Fibroblast of skin of right biceps (primary cell): ENCODE results near the gene PRKG1.

Experiments
- DNase-seq: peaks from one replicate; pipeline ENCODE4 v3.0.0-alpha.2; 2013

Gene PRKG1

DNA sequence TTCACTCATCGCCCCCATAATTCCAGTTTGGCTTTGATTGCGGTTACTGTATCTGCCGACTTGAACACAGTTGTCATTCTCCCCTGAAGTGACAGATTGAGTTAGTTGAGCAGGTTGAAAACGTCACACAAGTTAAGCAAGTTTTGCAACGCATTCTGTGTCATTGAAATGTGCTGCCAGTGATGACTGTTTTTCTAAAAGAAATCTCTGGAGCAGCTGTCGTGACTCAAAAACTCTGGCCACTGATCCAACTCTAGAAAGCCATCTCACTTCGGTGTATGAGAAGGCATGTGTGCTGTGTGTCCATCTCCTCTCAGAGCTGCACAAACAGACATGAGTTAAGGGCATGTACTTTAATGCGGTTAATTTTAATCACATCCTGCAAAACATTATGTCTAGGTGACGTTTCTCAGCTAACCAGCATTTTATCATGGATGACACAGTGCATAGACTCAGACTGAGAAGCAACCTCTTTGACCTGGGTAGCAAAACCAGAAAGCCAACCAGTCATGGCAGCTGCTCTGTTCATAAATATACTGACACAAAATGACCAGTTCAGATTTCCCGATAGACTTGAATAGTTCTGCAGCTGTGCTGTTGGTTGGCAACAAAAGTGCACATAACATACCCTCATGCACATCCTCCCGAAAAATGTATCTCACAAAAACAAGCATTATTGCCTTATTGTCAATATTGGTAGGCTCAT is 555.8 kb downstream of the PRKG1 start:
- peak; percentile 82 for DNase-seq

DNA sequence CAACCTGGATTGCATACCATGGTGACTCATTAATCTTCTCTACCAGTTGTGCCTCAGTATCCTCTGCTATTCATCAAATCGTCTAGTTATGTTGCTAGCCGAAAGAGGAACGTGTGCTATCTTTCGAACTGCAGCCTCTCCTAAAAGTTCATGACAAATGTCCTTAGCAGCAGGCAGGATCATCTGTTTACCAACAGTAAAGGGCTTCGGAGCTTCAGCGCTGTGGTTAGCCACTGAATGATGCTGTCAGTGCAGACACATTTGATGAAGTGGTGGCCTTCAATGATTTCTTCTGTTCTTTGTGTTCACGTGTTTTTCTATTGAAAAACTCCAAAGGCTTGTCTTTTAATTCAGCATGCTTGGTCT is 556.3 kb downstream of the PRKG1 start:
- no peak for DNase-seq

DNA sequence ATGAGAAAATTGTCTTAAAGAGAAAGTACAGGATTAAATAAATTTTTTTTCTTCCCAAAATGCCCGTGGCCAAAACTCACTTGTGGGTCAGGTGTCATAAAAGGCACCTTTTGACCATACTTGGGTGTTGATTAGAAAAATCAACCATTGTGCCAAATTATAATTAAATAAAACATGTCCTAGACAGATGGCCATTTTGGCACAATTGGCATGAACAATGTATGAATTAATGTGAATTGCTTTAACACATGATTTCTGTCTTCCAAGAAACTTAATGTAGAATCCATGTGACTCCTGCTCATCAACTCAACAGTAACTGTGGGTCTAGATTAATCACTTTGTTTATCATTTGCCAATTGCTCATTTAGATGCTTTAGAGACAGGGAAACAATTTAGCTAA is 561.1 kb downstream of the PRKG1 start:
- DNase-seq = no peak

DNA sequence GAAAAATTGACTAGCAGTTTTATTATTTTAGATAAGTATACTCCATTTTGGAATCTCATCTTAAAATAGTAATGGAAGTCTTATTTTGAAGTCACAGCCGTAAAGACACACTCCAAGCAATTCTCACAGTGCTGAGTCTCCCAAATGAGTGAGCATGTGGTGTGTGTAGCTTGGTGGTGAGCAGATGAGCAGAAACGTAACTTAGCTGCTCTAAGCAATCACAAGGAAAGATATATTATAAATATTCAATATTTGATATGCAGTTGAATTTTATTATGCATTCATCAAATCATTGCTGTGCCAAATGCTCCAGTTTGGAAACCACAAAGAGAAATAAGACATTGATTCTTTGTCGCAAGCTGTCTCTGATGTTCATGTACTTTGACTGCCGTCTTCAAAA is 563.9 kb downstream of the PRKG1 start:
- DNase-seq = no peak

DNA sequence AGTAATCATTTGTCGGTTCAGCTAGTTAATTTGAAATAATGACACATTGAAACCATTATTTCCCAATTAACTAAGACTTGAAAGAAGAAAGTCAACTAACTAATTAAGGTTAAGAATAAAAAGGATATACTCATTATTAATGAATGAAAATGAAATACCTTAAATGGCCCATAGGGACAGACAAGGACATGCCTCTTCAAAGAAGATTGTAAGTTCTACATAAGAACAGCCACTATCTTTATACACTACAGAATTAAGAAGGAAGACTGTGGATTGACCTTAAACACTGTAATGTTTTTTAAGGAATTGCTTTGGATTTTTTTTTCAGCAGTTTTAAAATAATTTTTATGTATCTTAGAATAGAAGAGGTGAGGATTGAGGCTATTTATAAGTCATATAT is 564.5 kb downstream of the PRKG1 start:
- DNase-seq = no peak

DNA sequence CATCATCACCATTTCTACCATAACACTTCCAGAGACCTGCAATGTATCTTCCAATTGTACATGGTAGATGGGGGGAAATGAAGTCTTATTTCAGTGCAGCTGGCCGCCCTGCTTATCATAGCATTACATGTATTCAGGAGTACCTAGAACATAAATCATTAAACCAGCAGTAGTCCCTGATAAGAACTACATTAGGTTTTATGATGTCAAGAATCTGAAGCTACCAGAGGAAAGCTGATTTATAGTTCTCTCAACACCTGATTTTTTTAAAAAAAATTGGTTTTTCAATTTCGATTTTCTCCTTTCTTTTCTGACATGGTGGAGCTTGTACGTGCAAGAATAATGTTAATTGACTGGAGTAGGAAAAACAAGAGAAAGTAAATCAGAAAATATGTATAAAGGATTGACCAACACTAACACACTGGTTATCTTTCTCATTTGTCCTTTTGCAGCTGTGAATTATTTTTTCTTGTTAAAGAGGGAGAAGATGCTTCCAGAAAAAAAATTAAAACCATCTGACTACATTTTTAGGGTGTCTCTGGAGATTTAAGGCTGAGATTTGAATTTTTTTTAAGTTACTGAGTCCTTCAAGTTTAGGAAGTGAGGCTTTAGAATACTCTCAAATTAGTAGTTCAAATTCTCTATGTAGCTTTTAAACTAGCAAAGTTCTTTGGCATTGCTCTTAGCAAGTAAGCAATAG is 566.0 kb downstream of the PRKG1 start:
- no peak for DNase-seq

DNA sequence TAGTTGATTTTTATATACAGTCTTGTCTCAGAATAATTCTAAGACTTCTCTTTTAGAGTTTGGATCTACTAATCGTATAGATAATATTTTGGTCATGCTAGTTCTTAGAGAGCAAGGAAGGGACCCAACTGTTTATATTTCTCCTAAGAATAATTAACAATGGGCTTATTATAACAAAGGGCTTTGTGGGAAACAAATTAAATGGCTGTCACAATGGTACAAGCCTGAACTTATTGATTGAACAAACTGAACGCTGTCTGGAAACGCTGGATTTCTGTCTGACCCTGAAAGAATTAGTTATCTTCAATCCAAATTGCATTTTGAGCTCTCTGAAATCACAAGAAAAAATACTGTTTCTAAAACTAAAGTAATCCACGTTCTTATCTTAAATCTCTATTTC is 568.3 kb downstream of the PRKG1 start:
- DNase-seq = no peak

DNA sequence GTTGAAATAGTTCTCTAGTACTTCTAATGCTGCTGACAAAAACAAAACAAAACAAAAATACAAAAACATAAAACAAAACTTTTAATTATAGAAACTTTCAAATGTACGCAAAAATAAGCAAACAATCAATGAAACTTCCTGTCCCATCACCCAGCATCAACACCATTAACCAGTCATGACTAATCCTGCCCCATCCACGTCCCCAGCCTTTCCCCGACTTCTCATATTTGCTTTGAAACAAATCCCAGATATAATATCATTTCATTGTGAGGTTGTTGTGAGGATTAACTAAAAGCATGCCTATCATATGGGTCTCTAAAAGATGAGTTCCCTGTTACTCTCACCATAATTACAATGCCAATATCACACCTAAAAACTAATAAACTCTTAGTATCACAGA is 569.4 kb downstream of the PRKG1 start:
- no peak for DNase-seq

DNA sequence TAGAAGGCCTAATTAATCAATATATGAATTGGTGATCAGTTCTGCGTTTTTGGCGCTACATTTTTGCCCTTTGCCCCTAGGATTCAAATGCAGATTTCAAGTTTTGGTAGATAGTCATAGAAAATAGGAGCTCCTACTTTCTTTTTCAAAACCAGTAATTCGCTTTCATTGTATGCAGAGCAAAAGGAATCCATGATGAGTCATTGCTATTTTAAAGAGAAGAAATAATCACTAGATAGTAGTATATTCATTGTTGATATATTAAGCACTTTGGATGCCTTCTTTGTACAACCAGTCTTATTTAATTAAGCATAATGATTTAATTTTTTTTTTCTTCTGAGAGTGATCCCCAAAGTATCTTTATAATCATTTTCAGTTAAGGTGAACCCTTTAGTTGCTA is 574.8 kb downstream of the PRKG1 start:
- peak; percentile 22 for DNase-seq

DNA sequence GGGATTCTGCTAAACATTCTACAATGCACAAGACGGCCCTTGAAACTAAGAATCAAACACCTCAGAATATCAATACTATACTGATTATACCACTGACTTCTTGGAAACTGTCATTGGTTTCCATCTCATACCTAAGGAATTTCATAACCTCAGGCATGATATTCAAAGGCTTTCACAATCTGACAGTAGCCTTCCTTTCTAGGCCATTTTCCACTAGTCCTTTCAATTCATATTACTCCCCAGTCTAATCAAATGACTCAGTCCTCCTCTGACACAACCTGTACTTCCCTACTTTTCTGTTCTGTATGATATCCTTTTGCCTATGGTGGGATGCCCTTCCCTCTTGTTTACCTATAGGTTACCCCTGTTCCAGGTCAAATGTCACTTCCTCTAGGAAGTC is 576.8 kb downstream of the PRKG1 start:
- DNase-seq = peak; percentile 52

DNA sequence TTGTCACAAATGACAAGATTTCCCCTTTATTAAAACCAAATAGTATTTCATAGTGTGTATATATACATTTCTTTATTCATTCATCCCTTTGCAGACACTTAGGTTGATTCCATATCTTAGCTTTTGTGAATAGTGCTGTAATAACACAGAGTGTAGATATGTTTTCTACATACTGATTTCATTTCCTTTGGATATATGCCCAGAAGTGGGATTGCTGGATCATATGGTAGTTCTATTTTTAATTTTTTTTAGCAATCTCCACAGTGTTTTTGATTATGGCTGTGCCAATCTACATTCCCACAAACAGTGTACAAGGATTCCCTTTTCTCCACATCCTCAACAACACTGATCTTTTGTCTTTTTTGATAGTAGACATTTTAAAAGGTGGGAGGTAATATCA is 578.7 kb downstream of the PRKG1 start:
- DNase-seq = peak; percentile 67

DNA sequence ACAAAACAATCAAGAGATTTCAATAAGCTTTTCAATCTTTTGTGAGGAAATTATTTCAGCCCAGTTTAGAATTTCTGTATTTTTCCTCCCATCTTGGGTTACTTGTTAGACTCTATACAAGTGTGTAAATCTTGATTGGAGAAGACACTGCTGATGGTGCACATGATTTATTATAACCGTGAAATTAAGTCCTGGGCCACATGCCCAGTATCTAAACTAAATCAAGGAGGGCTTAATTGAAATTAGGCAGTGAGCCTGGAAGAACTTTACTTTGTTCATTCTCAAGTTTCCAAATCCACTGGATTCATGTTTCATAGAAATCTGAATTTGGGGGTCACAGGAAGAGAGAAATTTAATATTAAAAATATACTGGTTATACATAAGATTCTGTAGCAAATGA is 580.6 kb downstream of the PRKG1 start:
- DNase-seq = peak; percentile 49

DNA sequence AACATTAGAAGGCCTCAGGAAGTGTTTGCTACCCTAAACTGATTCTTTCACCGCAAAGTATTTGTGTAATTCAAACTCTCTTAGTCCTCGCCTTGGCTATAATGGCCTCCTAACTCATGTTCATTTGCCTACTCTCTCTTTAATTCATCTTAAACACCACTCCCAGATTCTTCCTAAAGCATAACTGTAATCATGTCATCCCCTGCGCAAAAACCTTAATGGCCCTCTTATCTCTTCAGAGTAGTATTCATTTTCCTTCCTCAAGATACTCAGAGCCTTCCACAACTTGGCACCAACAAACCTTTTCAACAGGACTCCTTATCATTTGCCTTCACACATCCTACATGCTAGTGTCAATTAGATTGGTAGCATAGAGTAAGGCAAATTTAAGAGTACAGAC is 582.2 kb downstream of the PRKG1 start:
- DNase-seq = no peak

DNA sequence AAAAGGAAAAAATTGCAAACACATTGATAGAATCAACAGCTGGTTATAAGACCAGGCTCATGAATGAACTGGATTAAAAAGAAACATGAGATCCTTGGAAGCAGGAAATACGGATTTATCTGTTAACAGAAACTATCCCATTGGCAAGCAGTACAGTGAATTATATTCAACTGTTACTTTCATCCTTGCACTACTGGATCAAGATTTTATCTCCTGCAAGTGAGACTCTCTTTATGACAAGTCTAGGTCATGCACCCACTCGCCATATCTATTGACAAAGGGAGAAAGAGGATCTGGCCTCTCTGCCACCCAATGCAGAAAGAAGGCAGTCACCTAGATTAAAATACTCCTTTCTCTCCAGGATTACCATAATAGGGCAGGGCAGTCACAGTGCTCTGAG is 583.7 kb downstream of the PRKG1 start:
- no peak for DNase-seq

DNA sequence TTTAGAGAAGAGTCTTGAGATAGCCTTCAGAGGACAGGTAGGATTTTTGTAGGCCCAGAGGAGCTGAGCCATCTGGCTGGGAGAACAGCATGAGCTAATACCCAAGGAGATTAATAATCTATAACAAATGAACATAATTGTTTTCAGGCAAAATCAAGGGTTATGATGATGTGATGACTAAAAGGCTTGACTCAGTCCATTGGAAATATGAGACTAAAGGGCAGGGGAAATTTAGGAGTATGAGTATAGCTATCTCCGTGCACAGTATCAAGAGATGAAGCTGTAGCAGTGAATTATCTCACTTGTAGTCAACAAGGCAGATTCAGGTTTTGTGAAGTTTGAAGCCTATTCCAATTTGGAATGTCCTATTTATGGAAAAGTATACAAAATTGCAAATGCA is 585.1 kb downstream of the PRKG1 start:
- peak; percentile 13 for DNase-seq

DNA sequence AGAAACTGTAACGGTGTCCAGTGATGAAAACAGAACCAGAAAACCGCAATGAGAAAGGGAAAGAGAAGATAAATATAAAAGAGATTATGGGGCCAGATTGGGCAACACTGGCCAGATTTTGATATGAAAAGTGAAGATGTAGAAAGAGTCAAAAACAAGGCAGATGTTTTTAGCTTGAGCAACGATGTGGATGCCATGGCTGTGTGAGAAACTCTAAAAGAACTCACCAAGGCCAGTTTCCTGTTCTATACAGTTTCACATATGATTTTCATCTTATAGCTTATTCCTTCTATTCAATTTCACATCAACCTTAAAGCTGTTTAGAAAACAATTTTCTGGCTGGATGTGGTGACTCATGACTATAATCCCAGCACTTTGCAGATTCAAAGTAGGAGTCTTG is 588.8 kb downstream of the PRKG1 start:
- no peak for DNase-seq

DNA sequence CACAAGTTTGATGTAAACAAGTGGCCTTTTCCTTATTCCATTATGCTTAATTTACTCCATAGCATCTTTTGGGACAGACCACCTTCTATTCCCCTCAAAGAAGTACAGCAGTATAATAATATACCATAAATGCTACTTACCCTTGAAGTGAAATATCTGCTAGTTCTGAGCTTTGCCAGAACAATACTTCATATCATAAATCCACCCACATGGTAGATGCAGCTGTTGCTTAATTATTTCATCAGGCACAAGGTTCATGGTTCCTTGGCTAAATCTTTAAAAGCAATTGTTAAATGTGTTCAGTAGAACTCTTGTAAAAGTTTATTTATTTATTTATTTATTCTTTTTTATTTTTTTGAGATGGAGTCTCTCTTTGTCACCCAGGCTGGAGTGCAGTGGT is 592.2 kb downstream of the PRKG1 start:
- no peak for DNase-seq

DNA sequence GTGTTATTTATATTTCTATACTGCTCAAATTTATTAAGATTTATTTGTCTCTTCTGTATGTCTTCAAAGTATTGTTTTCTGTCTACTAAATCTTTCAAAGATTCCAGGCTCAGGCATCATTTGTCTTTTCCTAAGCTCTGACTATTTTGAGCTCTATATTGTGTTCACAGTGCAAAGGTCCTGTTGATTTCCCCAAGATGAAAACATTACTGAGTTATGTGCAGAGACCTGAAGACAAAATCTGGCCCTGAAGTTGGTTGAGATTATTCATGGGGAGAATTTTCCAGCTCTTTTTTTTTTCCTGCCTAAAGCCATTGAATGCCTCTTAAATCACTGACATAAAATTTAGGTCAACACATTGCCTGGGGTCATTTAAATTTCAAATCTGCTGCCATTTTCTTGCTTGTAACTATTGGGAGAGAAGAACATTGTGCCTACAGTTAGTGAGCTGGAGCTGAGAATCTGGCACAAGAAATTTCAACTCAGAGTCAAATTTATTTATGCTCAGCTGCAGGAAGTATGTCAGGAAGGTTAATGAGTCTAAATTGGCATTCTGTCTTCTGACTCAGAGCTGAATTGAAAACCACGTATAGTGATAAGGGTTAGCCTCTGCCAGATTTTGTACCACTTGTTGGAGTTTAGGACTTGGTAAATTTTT is 593.5 kb downstream of the PRKG1 start:
- peak; percentile 61 for DNase-seq

DNA sequence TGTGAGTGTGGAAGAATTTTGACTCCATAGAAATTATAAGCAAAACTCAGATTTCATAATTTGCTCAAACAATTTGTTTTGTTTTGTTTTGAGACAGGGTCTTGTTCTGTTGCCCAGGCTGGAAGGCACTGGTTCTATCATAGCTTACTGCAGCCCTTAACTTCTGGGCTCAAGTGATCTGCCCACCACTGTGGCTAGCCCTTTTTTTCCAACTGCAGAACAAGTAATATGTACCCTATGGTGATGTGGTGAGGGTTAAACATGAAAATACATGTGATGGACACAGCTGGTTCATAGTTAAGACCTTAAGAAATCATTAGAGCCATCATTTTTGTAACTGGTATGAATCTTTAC is 594.0 kb downstream of the PRKG1 start:
- DNase-seq = no peak

DNA sequence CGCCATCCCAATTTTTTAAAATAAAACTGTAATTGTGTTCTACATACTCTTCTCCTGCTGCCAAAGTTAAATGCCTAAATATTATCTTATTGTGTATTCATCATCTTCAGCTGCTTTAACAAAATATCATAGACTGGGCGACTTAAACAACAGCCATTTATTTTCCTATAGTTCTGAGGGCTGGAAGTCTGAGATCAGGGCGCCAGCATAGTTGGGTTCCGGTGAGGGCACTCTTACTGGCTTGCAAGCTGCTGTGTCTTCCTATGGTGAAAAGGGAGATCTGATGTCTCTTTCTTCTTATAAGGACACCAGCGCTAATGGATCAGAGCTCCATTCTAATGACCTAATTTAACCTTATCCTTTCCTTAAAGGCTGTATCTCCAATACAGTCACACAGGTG is 594.8 kb downstream of the PRKG1 start:
- DNase-seq = no peak

DNA sequence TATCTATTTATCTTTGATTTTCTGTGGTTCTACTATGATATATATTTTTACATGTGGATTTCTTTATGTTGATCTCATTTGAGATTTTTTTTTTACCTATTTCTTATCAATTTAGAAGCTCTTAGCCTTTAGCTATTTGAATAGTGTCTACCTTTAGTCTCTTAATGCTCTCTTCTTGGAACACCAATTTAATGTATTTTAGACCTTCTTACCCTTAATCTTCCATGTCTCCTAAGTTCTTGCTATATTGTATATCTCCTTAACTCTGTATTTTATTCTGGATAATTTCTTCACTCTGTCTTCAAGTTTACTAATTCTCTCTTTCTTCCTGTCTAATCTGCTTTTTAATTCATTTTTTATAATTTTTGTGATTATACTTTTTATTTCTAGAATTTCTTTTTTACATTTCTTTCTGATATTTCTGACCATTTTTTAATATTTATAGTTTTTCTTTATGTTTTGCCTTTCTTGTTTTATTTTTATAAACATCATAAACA is 597.8 kb downstream of the PRKG1 start:
- no peak for DNase-seq

DNA sequence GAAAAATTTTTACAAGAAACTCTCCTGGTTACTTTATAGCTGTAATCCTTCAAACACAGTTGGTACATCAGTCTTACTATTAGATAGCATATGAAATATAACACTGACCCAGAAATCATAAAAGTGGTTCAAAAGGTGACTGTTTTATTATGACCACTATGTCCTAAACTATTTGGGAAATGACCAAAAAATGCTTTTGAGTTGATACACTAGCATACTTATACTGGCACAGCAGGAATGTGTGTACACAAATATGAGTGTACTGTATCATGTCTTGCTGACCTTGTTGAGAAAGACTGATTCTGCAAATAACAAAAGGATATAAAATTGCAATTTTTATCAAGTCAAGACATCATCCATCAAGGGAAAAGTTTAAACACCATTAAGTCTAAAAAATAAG is 600.8 kb downstream of the PRKG1 start:
- DNase-seq = no peak

DNA sequence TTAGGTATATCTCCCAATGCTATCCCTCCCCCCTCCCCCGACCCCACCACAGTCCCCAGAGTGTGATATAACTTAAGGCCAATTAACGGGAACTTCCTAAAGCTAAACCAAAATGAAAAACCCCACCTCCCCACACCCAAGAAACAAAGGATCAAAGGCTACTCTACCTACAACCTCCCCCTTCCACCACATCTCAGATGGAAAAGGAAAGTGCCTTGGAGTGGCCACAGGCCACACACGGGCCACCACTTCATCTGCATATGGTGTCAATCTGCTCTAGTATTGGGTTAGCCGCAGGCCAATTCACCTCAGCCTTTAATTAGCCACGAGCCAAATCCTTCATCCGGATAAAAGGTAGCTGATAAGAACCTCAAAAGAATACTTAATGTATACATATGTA is 605.6 kb downstream of the PRKG1 start:
- DNase-seq = no peak

DNA sequence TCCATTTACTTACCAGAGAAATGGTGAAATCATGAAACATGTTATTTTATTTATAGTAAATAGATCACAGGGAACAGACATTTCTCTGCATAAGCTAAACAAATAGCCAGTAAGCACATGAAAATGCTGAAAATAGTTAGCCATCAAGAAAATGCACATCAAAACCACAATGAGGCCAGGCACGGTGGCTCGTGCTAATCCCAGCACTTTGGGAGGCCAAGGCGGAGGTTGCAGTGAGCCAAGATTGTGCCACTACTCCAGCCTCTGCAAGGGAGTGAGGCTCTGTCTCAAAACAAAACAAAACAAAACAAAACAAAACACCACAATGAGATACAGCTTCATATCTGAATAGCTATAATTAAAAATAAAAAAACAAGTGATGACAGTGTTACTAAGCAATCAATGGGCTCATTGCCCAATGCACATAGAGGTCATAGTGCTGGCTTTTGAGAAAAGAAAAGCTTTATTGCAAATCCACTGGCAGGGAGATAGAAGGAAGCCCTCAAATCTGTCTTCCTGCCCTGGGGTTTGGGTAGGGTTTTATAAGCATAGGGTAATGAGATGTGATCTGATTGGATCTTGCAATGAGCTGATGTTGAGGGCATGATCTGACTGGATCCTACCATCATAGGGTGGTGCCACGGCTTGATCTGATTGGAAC is 608.9 kb downstream of the PRKG1 start:
- peak; percentile 47 for DNase-seq
